A549 (cell line): ENCODE data around the gene MBP. TPM values are rescaled to one million over a fixed set of nuclear protein-coding genes. Genes with fewer than 3 reads are reported as not detected.
A peak's percentile ranks its signal among the peaks of the same experiment; 100 is the strongest.

Source experiments
- ATAC-seq, 2 experiments: fragments of 200-7000 bp in 1 of 2; fragments of >200 bp in 1 of 2; cut with Nextera tagmentation in 1 of 2; cut with Tn5 transposase in 1 of 2; 3 replicates each; pipeline versions ENCODE4 v1.8.0 to v1.9.1; 2018 to 2020; ENCODE audit warnings: mild to moderate bottlenecking in 1 of 2, moderate library complexity in 1 of 2
- CTCF ChIA-PET: fragments of 300-600 bp; sonication (Branson Sonifier 250); formaldehyde crosslinking; extraction: SDS; loops from one replicate; lab custom pipeline; 2021; ENCODE audit warnings: antibody characterized with exemption, inconsistent platforms; lab: Yijun Ruan, JAX
- POLR2A ChIA-PET: fragments of 350-600 bp; formaldehyde crosslinking; extraction: SDS; loops from one replicate; lab custom pipeline; 2021; ENCODE audit warnings: antibody characterized with exemption, inconsistent platforms; lab: Yijun Ruan, JAX
- DNase-seq, 2 experiments: peaks; one replicate each; pipeline versions ENCODE4 v3.0.0 to v3.0.0-alpha.2; 2011 to 2016; ENCODE audit warnings: low read depth in 1 of 2, low spot score in 1 of 2
- FAIRE-seq: peaks from 2 replicates; lab custom pipeline; 2011; peaks lifted over from hg19 to GRCh38; lab: Jason Lieb, UNC
- H3K27ac ChIP-seq, 2 experiments: fragments of >200 bp; sonication (Bioruptor Twin); formaldehyde crosslinking; 3 replicates each; pipeline ENCODE4 v1.5.1; 2016 to 2017
- H3K4me1 ChIP-seq: fragments of >200 bp; sonication (Bioruptor Twin); formaldehyde crosslinking; 3 replicates; pipeline ENCODE4 v1.6.1; 2016
- H3K4me2 ChIP-seq: fragments of >200 bp; sonication (Bioruptor Twin); formaldehyde crosslinking; 3 replicates; pipeline ENCODE4 v1.6.1; 2016
- H3K4me3 ChIP-seq: fragments of >200 bp; sonication (Bioruptor Twin); formaldehyde crosslinking; 3 replicates; pipeline ENCODE4 v1.5.1; 2016
- H3K9me3 ChIP-seq: fragments of >200 bp; sonication (Bioruptor Twin); formaldehyde crosslinking; 3 replicates; pipeline ENCODE4 v1.6.1; 2016
- ATOH8 ChIP-seq: fragments of 250-450 bp; sonication (Bioruptor Pico); IDR thresholded peaks from 2 replicates; pipeline ENCODE4 v1.5.0; 2020; ENCODE audit warnings: low read depth, mild to moderate bottlenecking, moderate library complexity
- CEBPB ChIP-seq, 2 experiments: fragments of >200 bp in 1 of 2; sonication (Bioruptor Twin) in 1 of 2; formaldehyde crosslinking in 1 of 2; IDR thresholded peaks; 2 replicates each; pipeline ENCODE4 v1.6.1; 2012 to 2016
- CTCF ChIP-seq: fragments of >200 bp; sonication (Bioruptor Twin); formaldehyde crosslinking; IDR thresholded peaks from 3 replicates; pipeline ENCODE4 v1.5.1; 2016
- EHMT2 ChIP-seq: fragments of 200-600 bp; sonication (generic); IDR thresholded peaks from 2 replicates; pipeline ENCODE4 v1.6.1; 2016; ENCODE audit warnings: antibody characterized with exemption, low read depth, mild to moderate bottlenecking, moderate library complexity
- FOSB ChIP-seq: fragments of 250-450 bp; sonication (Bioruptor Pico); IDR thresholded peaks from 2 replicates; pipeline ENCODE4 v1.5.0; 2020; ENCODE audit warnings: mild to moderate bottlenecking, moderate library complexity
- HOXA7 ChIP-seq: fragments of 250-450 bp; sonication (Bioruptor Pico); IDR thresholded peaks from 2 replicates; pipeline ENCODE4 v1.5.0; 2020; ENCODE audit warnings: mild to moderate bottlenecking, moderate library complexity
- HOXB5 ChIP-seq: fragments of 250-450 bp; sonication (Bioruptor Pico); IDR thresholded peaks from 2 replicates; pipeline ENCODE4 v1.5.0; 2020; ENCODE audit warnings: mild to moderate bottlenecking, moderate library complexity
- JUN ChIP-seq, 2 experiments: fragments of >200 bp; sonication (Bioruptor Twin); formaldehyde crosslinking; IDR thresholded peaks; 2 replicates in 1 of 2; 3 replicates in 1 of 2; pipeline ENCODE4 v1.6.1; 2016 to 2017
- JUNB ChIP-seq: fragments of >200 bp; sonication (Bioruptor Twin); formaldehyde crosslinking; IDR thresholded peaks from 2 replicates; pipeline ENCODE4 v1.6.1; 2016
- KDM5A ChIP-seq: fragments of 200-600 bp; sonication (generic); IDR thresholded peaks from 2 replicates; pipeline ENCODE4 v1.6.1; 2016; ENCODE audit warnings: antibody characterized with exemption, mild to moderate bottlenecking
- MAFK ChIP-seq: fragments of 450-650 bp; IDR thresholded peaks from 2 replicates; pipeline ENCODE4 v1.6.1; 2014; ENCODE audit not compliant: partially characterized antibody
- NPAS2 ChIP-seq: fragments of 250-450 bp; sonication (Bioruptor Pico); IDR thresholded peaks from 2 replicates; pipeline ENCODE4 v1.8.0; 2022; ENCODE audit warnings: mild to moderate bottlenecking, moderate library complexity, borderline replicate concordance
- PBX3 ChIP-seq: IDR thresholded peaks from 2 replicates; pipeline ENCODE4 v1.6.1; 2012
- POLR2A ChIP-seq: IDR thresholded peaks from 2 replicates; pipeline ENCODE4 v1.6.1; 2012; ENCODE audit warnings: mild to moderate bottlenecking, low read length
- POLR2AphosphoS2 ChIP-seq: conservative IDR thresholded peaks from 2 replicates; pipeline ENCODE4 v1.6.1; 2012; ENCODE audit warnings: low read length, improper control_type of control experiment, inconsistent platforms
- RCOR1 ChIP-seq: fragments of 150-350 bp; IDR thresholded peaks from 2 replicates; pipeline ENCODE4 v1.6.1; 2014; ENCODE audit warnings: antibody characterized with exemption, low read length, low read depth
- ZC3H11A ChIP-seq: fragments of 450-650 bp; IDR thresholded peaks from 2 replicates; pipeline ENCODE4 v1.6.1; 2014; ENCODE audit warnings: antibody characterized with exemption, mild to moderate bottlenecking
- WGBS: methylation state at CpG from one replicate; pipeline ENCODE4 v1.1.6; 2017; ENCODE audit errors: missing lambda C conversion rate; 5-methylcytosine and 5-hydroxymethylcytosine counted together
- polyA plus RNA-seq, 4 experiments: library from polyadenylated mRNA; depleted of rRNA in 3 of 4; stranded (reverse); fragments of >200 nt; fragmentation: RNase III in 1 of 4; extraction: RNeasy Plus Mini Kit Qiagen cat#74134 plus additional on column Dnase treatment in 1 of 4; gene quantifications; 2 replicates in 3 of 4; 3 replicates in 1 of 4; pipeline ENCODE4 v1.2.3, GENCODE V29; 2011 to 2017
- TF ChIP-seq, protein P1 (sequence below): fragments of >200 bp; sonication (Bioruptor Twin); formaldehyde crosslinking; IDR thresholded peaks from 3 replicates; pipeline ENCODE4 v1.6.1; 2016
- TF ChIP-seq, protein P2 (sequence below): IDR thresholded peaks from 2 replicates; pipeline ENCODE4 v1.6.1; 2012
- TF ChIP-seq, protein P3 (sequence below): fragments of 450-650 bp; IDR thresholded peaks from 2 replicates; pipeline ENCODE4 v1.6.1; 2014; ENCODE audit warnings: antibody characterized with exemption
- TF ChIP-seq, protein P4 (sequence below): fragments of 150-350 bp; IDR thresholded peaks from 2 replicates; pipeline ENCODE4 v1.6.1; 2014; ENCODE audit warnings: low read depth, mild to moderate bottlenecking, low read length
- TF ChIP-seq, protein P5 (sequence below): fragments of 250-450 bp; sonication (Bioruptor Pico); IDR thresholded peaks from 2 replicates; pipeline ENCODE4 v1.5.0; 2021; ENCODE audit warnings: mild to moderate bottlenecking, moderate library complexity, borderline replicate concordance

The MBP gene
- polyA plus RNA-seq, 2 of the 4 experiments (the other 2 are of a cell fraction), result 8.6 to 33.1 TPM

DNA sequence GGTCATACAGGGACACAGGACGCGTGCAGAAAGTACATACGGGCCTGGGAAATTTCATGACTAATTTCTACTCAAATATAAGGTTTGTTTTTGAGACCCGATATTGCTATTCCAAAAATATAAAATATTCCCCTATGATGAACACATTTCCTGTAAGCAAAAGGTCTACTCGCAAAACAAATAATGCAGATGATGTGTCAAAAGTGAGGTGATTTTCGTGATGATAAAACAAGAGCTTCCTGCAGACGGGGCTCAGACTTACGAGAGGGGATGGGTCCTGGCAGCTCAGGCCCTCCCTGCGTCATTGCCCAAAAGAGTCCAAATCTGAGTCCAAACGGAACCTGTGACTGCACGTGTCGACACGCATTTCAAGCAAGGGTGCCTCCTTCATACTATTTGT lies 62.7 kb downstream of the MBP start:
- no peak for TF ChIP-seq POLR2A
- TF ChIP-seq JUN (IDR thresholded peaks at IDR 0.05), result no peak
- no peak for TF ChIP-seq CEBPB (IDR thresholded peaks at IDR 0.05)
- TF ChIP-seq, protein P1, sequence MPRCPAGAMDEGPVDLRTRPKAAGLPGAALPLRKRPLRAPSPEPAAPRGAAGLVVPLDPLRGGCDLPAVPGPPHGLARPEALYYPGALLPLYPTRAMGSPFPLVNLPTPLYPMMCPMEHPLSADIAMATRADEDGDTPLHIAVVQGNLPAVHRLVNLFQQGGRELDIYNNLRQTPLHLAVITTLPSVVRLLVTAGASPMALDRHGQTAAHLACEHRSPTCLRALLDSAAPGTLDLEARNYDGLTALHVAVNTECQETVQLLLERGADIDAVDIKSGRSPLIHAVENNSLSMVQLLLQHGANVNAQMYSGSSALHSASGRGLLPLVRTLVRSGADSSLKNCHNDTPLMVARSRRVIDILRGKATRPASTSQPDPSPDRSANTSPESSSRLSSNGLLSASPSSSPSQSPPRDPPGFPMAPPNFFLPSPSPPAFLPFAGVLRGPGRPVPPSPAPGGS, result no peak
- no peak for TF ChIP-seq FOSB (CRISPR knock-in tag)
- no peak for TF ChIP-seq MAFK
- TF ChIP-seq EHMT2, result no peak
- TF ChIP-seq HOXA7 (CRISPR knock-in tag), result no peak
- TF ChIP-seq JUNB, result no peak
- ATAC-seq (no peak), DNase-seq (no peak), FAIRE-seq (no peak)
- Histone ChIP-seq H3K9me3 (no peaks in the 10 kb centered on the region; the same call in 1 of the 3 replicates), H3K27ac (peak overlapping the region; percentile 92 to 95), H3K4me2 (peak overlapping the region; percentile 71; the same call in 2 of the 3 replicates), H3K4me3 (no peak overlapping the region), H3K4me1 (peaks cover 97% of the 10 kb centered on the region)
- ChIA-PET POLR2A (no interaction called here), CTCF (interaction anchor here (0.7 to 1.7 kb wide), 7 partner anchors 8 to 142 kb away, joined by 3 to 8 read pairs (median 4); no protein-coding TSS in a partner anchor)
- 66% methylated on average over 13 of the region's 13 CpGs for WGBS

DNA sequence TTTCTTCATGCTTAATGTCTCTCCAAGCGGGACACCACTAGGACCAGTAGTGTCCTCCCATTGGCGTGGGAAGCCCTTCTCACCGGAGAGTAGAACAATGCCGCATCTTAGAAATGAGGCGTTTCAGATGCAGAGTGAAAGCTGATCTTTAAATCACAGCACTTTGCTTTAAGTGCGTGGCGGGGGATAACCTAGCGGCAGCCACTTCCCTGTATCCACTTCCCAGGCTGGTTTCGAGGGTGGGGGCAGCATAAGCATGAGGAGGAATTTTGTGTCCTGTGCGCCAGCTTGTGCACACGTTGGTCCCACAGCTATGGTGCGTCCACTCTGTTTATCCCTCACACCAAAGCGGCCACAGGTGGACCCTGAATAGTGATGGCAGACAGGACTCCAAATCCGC lies 63.1 kb downstream of the MBP start:
- Histone ChIP-seq H3K4me2 (peak overlapping the region; percentile 71), H3K4me1 (peaks cover 97% of the 10 kb centered on the region), H3K27ac (peak overlapping the region; percentile 92 to 95), H3K4me3 (no peak overlapping the region), H3K9me3 (peaks cover 4% of the 10 kb centered on the region; the same call in 2 of the 3 replicates)
- TF ChIP-seq POLR2AphosphoS2, result no peak
- TF ChIP-seq NPAS2 (CRISPR knock-in tag), result no peak
- no peak for TF ChIP-seq RCOR1
- no peak for TF ChIP-seq JUN (IDR thresholded peaks at IDR 0.05)
- no peak for TF ChIP-seq ZC3H11A
- TF ChIP-seq, protein P2, sequence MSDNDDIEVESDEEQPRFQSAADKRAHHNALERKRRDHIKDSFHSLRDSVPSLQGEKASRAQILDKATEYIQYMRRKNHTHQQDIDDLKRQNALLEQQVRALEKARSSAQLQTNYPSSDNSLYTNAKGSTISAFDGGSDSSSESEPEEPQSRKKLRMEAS, result no peak
- TF ChIP-seq CTCF, result no peak
- TF ChIP-seq, protein P3, sequence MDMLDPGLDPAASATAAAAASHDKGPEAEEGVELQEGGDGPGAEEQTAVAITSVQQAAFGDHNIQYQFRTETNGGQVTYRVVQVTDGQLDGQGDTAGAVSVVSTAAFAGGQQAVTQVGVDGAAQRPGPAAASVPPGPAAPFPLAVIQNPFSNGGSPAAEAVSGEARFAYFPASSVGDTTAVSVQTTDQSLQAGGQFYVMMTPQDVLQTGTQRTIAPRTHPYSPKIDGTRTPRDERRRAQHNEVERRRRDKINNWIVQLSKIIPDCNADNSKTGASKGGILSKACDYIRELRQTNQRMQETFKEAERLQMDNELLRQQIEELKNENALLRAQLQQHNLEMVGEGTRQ, result no peak
- no peak for TF ChIP-seq KDM5A
- no peak for TF ChIP-seq PBX3
- no peak for TF ChIP-seq ATOH8 (CRISPR knock-in tag)
- TF ChIP-seq, protein P4, sequence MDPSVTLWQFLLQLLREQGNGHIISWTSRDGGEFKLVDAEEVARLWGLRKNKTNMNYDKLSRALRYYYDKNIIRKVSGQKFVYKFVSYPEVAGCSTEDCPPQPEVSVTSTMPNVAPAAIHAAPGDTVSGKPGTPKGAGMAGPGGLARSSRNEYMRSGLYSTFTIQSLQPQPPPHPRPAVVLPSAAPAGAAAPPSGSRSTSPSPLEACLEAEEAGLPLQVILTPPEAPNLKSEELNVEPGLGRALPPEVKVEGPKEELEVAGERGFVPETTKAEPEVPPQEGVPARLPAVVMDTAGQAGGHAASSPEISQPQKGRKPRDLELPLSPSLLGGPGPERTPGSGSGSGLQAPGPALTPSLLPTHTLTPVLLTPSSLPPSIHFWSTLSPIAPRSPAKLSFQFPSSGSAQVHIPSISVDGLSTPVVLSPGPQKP, result no peak
- TF ChIP-seq HOXB5, result no peak
- TF ChIP-seq, protein P5, sequence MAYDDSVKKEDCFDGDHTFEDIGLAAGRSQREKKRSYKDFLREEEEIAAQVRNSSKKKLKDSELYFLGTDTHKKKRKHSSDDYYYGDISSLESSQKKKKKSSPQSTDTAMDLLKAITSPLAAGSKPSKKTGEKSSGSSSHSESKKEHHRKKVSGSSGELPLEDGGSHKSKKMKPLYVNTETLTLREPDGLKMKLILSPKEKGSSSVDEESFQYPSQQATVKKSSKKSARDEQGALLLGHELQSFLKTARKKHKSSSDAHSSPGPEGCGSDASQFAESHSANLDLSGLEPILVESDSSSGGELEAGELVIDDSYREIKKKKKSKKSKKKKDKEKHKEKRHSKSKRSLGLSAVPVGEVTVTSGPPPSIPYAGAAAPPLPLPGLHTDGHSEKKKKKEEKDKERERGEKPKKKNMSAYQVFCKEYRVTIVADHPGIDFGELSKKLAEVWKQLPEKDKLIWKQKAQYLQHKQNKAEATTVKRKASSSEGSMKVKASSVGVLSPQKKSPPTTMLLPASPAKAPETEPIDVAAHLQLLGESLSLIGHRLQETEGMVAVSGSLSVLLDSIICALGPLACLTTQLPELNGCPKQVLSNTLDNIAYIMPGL, result no peak
- DNase-seq, result no peak
- no peak for FAIRE-seq
- ChIA-PET CTCF (interaction anchor here (0.7 to 1.7 kb wide), 8 partner anchors 10 to 142 kb away, joined by 3 to 8 read pairs (median 4); no protein-coding TSS in a partner anchor), POLR2A (interaction anchor here (1.6 kb wide), 1 partner anchor 32 kb away, joined by 5 read pairs; no protein-coding TSS in a partner anchor)
- 95% methylated on average over 14 of the region's 14 CpGs for WGBS
- ATAC-seq, result no peak
